Measurements from ENCODE around the gene ZNF750.

ZNF750 gene

DNA sequence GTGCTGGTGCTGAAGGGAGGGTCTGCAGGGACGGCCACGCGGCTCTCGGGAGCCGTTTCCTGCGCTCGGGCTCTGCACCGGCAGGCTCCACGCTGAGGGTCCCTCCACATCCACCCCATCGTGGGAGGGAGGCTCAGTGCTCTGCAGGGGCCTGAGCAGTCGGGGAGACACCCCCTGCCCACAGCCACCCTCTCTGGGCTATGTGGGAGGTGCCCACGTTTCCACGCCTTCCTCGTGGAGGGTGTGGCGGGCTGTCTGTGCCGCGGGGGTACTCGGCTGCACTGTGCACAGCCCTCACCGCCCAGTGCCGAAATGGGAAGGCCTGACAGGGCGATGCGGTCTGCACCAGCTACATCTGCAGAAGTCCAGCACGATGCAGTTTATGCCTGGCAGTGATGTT is 25.5 kb upstream of the ZNF750 start:
- TF ChIP-seq EZH2phosphoT487 (conservative IDR thresholded peaks at IDR 0.05; ENCODE audit: low read length): no peak
- no peak overlapping the region for H3K4me3 ChIP-seq (ENCODE audit: insufficient read depth, low read length, poor library complexity, severe bottlenecking)
- H3K9me3 ChIP-seq (ENCODE audit: insufficient read depth, low read length): no peaks in the 10 kb centered on the region
- H3K4me2 ChIP-seq (ENCODE audit: low read depth, low read length, poor library complexity, severe bottlenecking): no peak overlapping the region
- H2AFZ ChIP-seq (ENCODE audit: low read depth, low read length, severe bottlenecking): no peak overlapping the region
- H4K20me1 ChIP-seq (ENCODE audit: low read depth, low read length): no peaks in the 10 kb centered on the region; the same call in 1 of the 2 replicates
- no peaks in the 10 kb centered on the region for H3K27me3 ChIP-seq (ENCODE audit: low read length)
- no peaks in the 10 kb centered on the region for H3K36me3 ChIP-seq (ENCODE audit: low read length)
- no peaks in the 10 kb centered on the region for H3K9me2 ChIP-seq (replicated peaks; ENCODE audit: insufficient read depth, low read length)
- H3K27ac ChIP-seq (ENCODE audit: low read depth, low read length): no peak overlapping the region
- 0 out of 2 replicates have a peak, but pooled peaks cover 9% of the 10 kb centered on the region for H3F3A ChIP-seq (ENCODE audit: insufficient read depth)
- no peaks in the 10 kb centered on the region for H3K79me2 ChIP-seq (ENCODE audit: insufficient read depth, low read length)
- H3K9ac ChIP-seq (ENCODE audit: low read length): no peak overlapping the region

- H3F3A ChIP-seq (ENCODE audit: insufficient read depth): 0 out of 2 replicates have a peak, but pooled peaks cover 9% of the 10 kb centered on the region
- no peaks in the 10 kb centered on the region for H3K9me3 ChIP-seq (ENCODE audit: insufficient read depth, low read length)
- H3K4me2 ChIP-seq (ENCODE audit: low read depth, low read length, poor library complexity, severe bottlenecking): no peak overlapping the region
- no peaks in the 10 kb centered on the region for H3K27me3 ChIP-seq (ENCODE audit: low read length)
- H3K9me2 ChIP-seq (replicated peaks; ENCODE audit: insufficient read depth, low read length): no peaks in the 10 kb centered on the region
- no peak overlapping the region for H2AFZ ChIP-seq (ENCODE audit: low read depth, low read length, severe bottlenecking)
- H3K36me3 ChIP-seq (ENCODE audit: low read length): no peaks in the 10 kb centered on the region
- H3K79me2 ChIP-seq (ENCODE audit: insufficient read depth, low read length): no peaks in the 10 kb centered on the region
- H3K9ac ChIP-seq (ENCODE audit: low read length): no peak overlapping the region
- H3K27ac ChIP-seq (ENCODE audit: low read depth, low read length): peak overlapping the region; percentile 76
- H3K4me3 ChIP-seq (ENCODE audit: insufficient read depth, low read length, poor library complexity, severe bottlenecking): no peak overlapping the region
- TF ChIP-seq, protein P1, sequence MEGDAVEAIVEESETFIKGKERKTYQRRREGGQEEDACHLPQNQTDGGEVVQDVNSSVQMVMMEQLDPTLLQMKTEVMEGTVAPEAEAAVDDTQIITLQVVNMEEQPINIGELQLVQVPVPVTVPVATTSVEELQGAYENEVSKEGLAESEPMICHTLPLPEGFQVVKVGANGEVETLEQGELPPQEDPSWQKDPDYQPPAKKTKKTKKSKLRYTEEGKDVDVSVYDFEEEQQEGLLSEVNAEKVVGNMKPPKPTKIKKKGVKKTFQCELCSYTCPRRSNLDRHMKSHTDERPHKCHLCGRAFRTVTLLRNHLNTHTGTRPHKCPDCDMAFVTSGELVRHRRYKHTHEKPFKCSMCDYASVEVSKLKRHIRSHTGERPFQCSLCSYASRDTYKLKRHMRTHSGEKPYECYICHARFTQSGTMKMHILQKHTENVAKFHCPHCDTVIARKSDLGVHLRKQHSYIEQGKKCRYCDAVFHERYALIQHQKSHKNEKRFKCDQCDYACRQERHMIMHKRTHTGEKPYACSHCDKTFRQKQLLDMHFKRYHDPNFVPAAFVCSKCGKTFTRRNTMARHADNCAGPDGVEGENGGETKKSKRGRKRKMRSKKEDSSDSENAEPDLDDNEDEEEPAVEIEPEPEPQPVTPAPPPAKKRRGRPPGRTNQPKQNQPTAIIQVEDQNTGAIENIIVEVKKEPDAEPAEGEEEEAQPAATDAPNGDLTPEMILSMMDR (IDR thresholded peaks at IDR 0.05; ENCODE audit: insufficient read depth, low read length, poor library complexity, severe bottlenecking): no peak
- TF ChIP-seq EZH2phosphoT487 (conservative IDR thresholded peaks at IDR 0.05; ENCODE audit: low read length): no peak
- H4K20me1 ChIP-seq (ENCODE audit: low read depth, low read length): no peaks in the 10 kb centered on the region; the same call in 1 of the 2 replicates
Measured at GRCh38 chr17:82864713-82865248, 25.0 kb upstream of the ZNF750 start.

GRCh38 chr17:82863941-82864712 is 24.3 kb upstream of the ZNF750 start:
- TF ChIP-seq, protein P1 (IDR thresholded peaks at IDR 0.05; ENCODE audit: insufficient read depth, low read length, poor library complexity, severe bottlenecking): no peak
- TF ChIP-seq EZH2phosphoT487 (conservative IDR thresholded peaks at IDR 0.05; ENCODE audit: low read length): no peak
- no peak overlapping the region for H2AFZ ChIP-seq (ENCODE audit: low read depth, low read length, severe bottlenecking)
- no peaks in the 10 kb centered on the region; the same call in 1 of the 2 replicates for H4K20me1 ChIP-seq (ENCODE audit: low read depth, low read length)
- H3K9me3 ChIP-seq (ENCODE audit: insufficient read depth, low read length): no peaks in the 10 kb centered on the region
- H3K9me2 ChIP-seq (replicated peaks; ENCODE audit: insufficient read depth, low read length): no peaks in the 10 kb centered on the region
- H3K4me3 ChIP-seq (ENCODE audit: insufficient read depth, low read length, poor library complexity, severe bottlenecking): no peak overlapping the region
- H3K4me2 ChIP-seq (ENCODE audit: low read depth, low read length, poor library complexity, severe bottlenecking): peak overlapping the region; percentile 8
- no peaks in the 10 kb centered on the region for H3K36me3 ChIP-seq (ENCODE audit: low read length)
- no peaks in the 10 kb centered on the region for H3K27me3 ChIP-seq (ENCODE audit: low read length)
- no peak overlapping the region for H3K9ac ChIP-seq (ENCODE audit: low read length)
- H3K27ac ChIP-seq (ENCODE audit: low read depth, low read length): peak overlapping the region; percentile 76
- 0 out of 2 replicates have a peak, but pooled peaks cover 9% of the 10 kb centered on the region for H3F3A ChIP-seq (ENCODE audit: insufficient read depth)
- no peaks in the 10 kb centered on the region for H3K79me2 ChIP-seq (ENCODE audit: insufficient read depth, low read length)

Measured in SU-DHL-6 (cell line).